NCI-H1105 treated with DMSO at 0.1 percent for 48 hours (cell line): Measurements from ENCODE around the gene NDFIP2.

ENCODE experiments used
- DNase-seq: peaks from one replicate; lab custom pipeline; 2025; lab: John Stamatoyannopoulos, UW

Gene NDFIP2

GRCh38 chr13:79480954-79481684 is at the start of gene NDFIP2:
NDFIP2 (plus strand) TSS chr13:79481155; CDS start chr13:79481204, 49 bp downstream.
- peak; percentile 83 for DNase-seq

GRCh38 chr13:79432086-79432485 is 48.9 kb upstream of the NDFIP2 start:
- no peak for DNase-seq

DNA sequence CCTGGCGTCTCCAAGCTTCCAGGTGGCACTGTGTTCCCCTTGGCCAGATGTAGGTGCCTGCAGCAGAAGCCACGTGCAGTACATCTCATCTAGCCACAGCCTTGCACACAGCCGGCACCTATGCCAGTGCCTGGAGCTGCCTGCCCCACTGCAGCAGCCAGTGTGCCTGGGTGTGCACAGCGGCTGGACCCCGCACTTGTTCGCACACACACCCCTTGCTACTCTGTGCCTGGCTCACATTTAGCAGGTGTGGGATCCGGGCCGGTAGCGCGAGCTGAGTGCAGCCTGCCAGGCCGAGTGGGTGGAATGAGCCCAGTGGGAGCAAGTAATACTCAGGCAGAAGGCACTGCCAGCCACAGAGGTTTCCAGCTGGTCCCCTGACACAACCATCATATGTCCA is 48.0 kb upstream of the NDFIP2 start:
- no peak for DNase-seq

DNA sequence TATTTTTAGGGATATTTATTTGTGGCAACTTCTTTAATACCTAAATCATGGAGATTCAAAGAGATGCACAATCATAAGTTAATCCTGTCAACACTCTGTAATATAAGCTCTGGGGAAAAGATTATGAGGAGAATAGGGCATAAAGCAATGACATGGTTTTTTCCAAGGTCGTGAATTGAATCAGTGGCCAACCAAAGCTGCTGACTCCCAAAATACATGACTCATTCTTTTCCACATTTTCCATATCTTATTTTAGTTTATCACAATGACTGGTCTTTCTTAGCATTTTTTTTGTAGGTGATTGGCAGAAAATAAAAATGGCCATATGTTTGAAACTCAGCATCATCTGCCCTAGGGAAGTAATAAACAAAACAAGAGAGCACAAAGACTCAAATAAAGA is 46.4 kb upstream of the NDFIP2 start:
- DNase-seq, result no peak

GRCh38 chr13:79435561-79435990 is 45.4 kb upstream of the NDFIP2 start:
- DNase-seq, result no peak

- DNase-seq, result no peak
Measured at GRCh38 chr13:79439275-79439674, 41.7 kb upstream of the NDFIP2 start.

GRCh38 chr13:79440958-79441528 is 39.9 kb upstream of the NDFIP2 start:
- DNase-seq, result no peak

- DNase-seq, result no peak
Measured at GRCh38 chr13:79442221-79442620, 38.7 kb upstream of the NDFIP2 start.

GRCh38 chr13:79442706-79443105 is 38.2 kb upstream of the NDFIP2 start:
- DNase-seq, result no peak

DNA sequence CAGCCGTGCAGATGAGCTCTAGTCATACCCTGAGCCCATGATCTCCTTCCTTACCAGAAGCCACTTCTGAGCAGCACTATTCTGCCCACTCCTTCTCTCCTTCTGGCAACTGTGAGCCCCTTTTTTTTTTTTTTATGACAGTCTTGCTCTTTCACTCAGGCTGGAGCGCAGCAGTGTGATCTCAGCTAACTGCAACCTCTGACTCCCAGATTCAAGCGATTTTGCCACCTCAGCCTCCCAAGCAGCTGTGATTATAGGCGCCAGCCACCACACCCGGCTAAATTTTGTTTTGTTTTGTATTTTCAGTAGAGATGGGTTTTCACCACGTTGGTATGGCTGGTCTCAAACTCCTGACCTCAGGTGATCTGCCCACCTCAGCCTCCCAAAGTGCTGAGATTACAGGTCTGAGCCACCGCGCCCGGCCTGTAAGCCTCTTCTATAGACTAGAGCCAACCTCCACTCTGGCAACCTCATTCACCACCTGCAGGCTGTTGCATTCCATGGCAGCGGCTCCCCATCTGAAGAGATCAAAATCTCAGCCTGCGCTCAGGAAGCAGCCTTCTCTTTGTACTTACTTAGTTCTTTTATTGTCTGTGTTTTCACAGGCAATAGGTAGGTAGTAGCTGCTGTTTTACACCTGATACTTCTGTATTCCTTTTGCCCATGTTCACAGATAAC is 34.8 kb upstream of the NDFIP2 start:
- no peak for DNase-seq

DNA sequence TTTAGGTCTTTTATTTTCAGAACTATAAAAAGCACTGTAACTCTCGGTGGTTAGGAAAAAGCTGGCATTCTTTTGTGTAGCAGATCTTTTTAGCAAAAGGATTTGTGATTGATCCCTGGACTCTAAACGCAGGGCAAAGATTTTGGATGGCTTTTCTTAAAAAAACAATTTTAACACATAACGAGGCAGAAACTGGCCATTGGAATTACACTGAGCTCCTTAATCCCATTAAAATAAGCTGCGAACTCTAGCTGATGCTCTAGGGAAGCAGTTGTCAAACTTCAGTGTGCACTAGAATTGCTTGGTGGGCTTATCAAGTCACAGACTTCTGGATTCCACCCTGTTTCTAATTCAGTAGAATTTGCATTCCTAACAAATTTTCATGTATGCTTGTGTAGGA is 33.8 kb upstream of the NDFIP2 start:
- DNase-seq, result no peak

DNA sequence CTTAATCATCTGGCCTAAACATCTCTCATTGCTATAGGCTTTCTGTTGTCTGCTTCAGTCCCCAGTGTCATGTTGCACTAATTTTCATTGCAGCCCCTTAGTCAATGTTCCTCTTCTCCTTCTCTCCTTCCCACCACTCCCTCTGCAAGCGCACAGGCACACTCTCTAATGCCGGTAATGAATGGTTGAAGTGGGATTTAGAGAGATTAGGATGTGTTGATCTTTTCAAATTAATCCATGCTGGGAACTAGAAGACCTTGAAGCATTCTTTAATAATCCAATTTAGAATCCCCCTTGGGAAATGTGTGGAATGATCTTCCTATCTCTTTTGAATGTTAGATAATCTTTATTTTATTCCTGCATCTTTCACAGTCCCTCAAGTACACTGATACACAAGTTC is 33.2 kb upstream of the NDFIP2 start:
- DNase-seq, result no peak

GRCh38 chr13:79448413-79448812 is 32.5 kb upstream of the NDFIP2 start:
- no peak for DNase-seq

DNA sequence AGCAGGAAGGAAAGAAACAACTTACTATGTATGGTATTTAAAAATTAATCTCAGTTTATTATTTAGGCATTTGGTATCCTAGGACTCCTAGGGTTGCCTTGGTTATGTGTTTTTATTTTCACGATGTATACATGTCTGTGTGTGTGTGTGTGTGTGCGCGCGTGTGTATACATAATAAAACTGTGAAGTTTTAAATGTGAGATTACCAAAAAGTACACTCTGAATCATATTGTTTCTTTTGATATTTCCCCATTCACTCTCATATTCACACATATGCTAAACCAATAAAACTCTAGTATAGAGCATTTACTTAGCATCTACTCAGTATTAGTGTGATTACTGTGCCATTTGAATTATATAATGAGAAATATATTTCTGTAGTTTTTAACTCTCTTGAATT is 30.8 kb upstream of the NDFIP2 start:
- no peak for DNase-seq

- no peak for DNase-seq
Measured at GRCh38 chr13:79451500-79451962, 29.4 kb upstream of the NDFIP2 start.

GRCh38 chr13:79452239-79452913 is 28.6 kb upstream of the NDFIP2 start:
- no peak for DNase-seq

- no peak for DNase-seq
Measured at GRCh38 chr13:79455331-79455730, 25.6 kb upstream of the NDFIP2 start.

DNA sequence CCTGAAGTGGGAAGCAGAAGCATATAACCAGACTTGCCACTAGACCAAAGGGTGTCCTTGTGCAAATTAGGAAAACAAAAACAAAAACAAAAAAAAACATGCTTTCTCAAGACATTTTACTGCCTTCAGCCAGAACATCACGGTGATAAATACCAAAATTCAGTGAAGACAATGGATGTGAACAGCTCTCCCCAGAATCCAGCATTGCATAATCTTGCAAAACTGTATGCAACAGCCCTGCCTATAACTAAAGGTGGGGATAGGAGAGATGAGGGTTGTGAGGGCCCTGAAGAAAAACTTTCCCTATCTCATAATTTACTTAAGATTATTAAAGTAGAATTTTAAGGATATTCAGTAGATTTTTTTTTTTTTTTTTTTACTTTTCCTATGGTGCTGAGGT is 24.9 kb upstream of the NDFIP2 start:
- no peak for DNase-seq

DNA sequence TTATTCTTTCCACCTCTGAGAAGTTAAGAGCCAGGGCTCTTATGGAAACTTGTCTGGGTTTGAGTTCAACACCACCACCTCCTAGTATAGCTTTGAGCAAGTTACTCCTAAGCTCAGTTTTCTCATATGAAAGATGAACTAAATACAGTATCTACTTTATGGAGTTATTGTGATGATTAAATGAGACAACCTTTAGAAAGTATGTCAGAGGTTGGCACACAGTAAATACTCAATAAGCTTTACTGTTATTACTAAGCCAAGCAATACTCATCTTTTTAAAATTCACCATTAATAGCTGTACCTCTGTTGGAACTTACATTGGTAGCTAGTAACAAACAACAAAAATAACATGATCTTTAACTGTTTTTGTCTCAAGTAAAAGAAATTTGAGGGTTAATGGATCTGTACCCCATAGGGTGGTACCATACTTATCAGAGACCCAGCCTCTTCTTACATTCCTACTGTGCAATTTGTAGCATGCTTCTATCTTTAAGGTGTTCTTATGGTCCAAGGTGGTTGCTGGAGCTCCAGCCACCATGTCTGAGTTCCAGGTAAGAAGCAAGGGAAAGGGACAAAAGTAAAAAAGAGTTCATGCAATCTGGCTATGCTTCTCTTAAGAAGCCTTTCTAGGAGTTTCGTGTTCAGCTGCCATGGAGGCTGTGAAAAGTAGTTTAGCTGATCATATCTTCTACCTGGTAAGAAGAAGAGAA is 24.1 kb upstream of the NDFIP2 start:
- no peak for DNase-seq

DNA sequence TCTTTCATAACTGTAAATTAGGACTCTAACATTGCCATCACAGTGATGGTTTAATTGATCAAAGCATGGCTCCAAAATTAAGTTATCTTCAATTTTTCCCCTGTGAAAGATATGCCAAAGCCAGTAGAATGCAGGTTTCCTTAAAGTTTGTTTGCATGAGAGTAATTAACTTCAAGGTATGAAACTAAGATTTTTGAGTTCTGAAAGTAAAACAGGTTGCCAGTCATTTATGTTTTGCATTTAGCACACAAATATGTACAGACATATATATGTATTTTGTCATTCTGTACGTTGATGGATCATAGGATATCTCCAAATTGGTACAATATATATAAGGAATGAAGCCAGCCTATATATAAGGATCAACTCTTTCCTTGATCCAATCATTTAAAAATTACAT is 23.6 kb upstream of the NDFIP2 start:
- DNase-seq, result no peak

DNA sequence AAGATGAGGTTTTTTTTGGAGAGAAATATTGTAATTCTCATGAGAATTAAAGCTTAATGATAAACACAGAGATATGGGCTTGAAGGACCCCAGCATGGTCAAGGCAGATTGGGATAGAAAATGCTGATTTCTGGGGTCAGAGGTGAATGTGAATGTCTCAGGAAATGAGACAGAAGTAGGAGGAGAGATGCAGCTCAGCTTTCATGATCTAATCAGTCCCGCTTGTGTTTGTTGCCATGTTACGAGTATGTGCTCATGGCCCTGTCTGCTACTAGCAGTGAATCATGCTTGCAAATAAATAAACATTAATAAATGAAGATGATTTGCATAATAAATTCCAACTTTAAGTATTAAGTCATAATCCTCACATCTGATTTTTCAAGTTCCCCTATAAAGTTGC is 23.0 kb upstream of the NDFIP2 start:
- DNase-seq, result no peak

GRCh38 chr13:79458436-79458835 is 22.5 kb upstream of the NDFIP2 start:
- DNase-seq, result no peak
